OCI-LY1 (cell line): ENCODE measurements around the gene CD300A.
"Not testable (repeated sequence)": the region's sequence is repeated elsewhere in the genome, so short reads cannot be mapped to it uniquely, and the experiment has no call there.

Experiments
- CTCF ChIP-seq: fragments of 200-600 bp; sonication (generic), shearing (Covaris generic); IDR thresholded peaks from 2 replicates; pipeline ENCODE4 v1.5.1; 2017; ENCODE audit warnings: mild to moderate bottlenecking, antibody characterized with exemption, low read length, moderate library complexity, mixed read lengths
- EZH2 ChIP-seq: fragments of 200-600 bp; sonication (generic), shearing (Covaris generic); IDR thresholded peaks from 2 replicates; pipeline ENCODE4 v1.8.0; 2017; ENCODE audit warnings: borderline replicate concordance, mixed run types, mild to moderate bottlenecking, antibody characterized with exemption, low read length, moderate library complexity, mixed read lengths

DNA sequence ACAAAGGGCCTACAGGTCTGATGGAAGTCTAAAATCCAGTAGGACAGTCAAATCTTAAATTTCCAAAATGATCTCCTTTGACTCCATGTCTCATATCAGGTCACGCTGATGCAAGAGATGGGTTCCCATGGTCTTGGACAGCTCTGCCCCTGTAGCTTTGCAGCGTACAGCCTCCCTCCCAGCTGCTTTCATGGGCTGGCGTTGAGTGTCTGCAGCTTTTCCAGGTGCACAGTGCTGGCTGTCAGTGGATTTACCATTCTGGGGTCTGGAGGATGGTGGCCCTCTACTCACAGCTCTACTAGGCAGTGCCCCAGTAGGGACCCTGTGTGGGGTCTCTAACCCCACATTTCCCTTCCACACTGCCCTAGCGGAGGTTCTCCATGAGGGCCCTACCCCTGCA, 21.8 kb downstream of the CD300A start:
- not testable (repeated sequence) for TF ChIP-seq CTCF, EZH2
